LoVo (cell line): ENCODE data around the gene TEX261.
A peak's percentile ranks its signal among the peaks of the same experiment; 100 is the strongest.
"Not testable (repeated sequence)": the region's sequence is repeated elsewhere in the genome, so short reads cannot be mapped to it uniquely, and the experiment has no call there.

ENCODE experiments used
- DNase-seq: peaks from one replicate; pipeline ENCODE4 v3.0.0-alpha.2; 2016; ENCODE audit warnings: low spot score

TEX261 gene

DNA sequence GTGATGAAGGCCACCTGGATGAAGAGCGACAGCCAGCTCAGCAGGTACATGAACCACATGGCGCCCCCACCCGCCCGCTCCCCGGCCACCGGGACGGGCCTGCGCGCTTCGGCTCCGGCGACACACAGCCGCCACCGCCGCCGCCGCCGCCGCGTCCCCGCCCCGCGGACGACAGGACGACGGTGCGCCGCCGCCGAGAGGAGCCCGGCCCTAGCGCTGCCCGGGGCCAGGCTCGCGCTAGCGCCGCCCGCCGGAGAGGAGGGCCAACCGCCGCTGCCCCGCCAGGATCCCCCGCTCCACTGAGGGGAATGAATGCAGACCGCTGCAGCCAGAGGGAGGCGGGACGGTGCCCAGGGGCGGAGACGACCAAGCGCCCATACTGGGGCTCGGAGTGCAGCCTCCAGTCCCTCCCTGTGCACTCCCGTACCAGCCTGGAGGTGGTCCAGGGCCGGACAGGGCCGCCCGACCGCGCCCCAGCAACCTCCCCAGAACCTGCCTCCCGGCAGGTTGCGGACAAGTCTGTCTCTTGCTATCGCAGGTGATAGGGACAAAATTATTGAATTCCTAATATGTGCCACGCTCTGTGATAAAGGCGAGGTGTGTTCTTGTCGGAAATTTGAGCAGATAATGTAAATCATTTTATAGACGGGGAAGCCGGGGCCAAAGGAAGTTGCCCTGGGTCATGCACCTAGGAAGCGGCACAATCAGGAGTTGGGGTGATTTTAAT lies at the start of gene TEX261:
Gene TEX261, minus strand, starts transcription at position 175 of the 727 bp plus-strand sequence. Its CDS starts 116 bp downstream, at position 59.
- DNase-seq, result peak; percentile 91

DNA sequence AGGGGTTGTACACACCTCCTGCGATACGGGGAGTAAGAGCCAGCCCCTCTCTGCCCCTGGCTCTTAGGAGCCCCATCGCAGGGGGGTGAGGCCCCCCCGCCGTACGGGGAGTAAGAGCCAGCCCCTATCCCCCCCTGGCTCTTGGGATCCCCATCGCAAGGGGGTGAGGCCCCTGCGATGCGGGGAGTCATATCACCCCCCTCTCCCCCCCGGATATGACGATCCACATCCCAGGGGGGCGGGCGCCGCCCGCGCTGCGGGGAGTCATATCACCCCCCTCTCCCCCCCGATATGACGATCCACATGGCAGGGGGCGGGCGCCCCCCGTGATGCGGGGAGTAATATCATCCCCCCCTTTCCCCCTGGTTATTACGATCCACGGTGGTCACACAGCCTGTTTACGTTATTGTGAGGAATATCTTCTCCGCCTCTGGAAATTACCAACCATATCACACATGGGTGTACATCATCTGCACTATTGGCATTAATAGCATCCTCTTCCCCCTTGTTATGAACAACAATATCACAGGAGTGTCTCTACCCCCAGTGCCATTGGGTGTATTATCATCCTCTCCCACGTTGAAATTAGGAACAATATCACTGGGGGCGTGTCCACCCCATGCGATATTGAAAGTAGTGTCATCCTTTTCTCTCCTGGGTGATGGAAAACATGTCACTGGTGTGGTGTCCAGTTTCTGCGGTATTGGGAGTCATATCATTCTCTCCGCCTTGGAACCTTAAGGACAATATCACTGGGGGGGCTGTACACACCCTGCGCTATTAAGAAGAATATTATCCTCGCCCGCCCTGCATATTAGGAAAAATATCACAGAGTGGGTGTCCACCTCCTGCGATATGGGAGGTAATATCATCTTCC lies 49.1 kb upstream of the TEX261 start:
- no peak for DNase-seq

DNA sequence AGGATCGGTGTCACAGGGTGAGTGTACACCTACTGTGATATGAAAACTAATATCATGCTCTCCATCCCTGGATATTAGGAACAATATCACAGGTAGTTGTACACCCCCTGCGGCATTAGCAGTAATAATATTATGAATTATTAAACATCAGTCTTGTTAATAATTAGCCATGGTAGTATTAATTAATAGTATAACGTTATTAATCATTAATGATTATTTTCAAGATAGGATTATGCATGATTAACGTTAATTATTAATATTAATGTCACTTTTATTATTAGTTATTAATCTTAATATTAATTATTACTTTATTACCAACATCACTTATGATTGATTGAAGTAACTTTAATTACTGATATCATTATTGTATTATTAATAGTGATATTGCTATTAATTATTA lies 47.6 kb upstream of the TEX261 start:
- DNase-seq, result no peak

DNA sequence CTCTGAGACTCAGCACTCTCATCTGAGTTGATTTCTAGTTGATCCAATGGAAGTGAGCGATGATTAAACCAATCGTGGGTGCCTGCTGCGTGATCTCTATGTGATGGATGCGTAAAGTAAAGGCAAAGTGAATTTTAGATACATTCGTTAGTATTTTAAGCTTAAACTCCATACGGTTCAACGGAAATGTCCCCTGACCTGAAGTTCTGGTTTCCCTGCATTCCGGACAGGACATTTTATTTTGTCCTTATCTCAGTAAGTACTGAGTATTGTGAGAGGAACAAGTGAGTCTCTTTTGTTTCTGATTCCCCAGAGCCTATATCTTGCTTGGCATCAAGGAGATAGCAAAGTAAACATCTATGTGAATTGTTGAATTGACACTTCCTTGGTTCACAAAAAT lies 41.6 kb upstream of the TEX261 start:
- not testable (repeated sequence) for DNase-seq

DNA sequence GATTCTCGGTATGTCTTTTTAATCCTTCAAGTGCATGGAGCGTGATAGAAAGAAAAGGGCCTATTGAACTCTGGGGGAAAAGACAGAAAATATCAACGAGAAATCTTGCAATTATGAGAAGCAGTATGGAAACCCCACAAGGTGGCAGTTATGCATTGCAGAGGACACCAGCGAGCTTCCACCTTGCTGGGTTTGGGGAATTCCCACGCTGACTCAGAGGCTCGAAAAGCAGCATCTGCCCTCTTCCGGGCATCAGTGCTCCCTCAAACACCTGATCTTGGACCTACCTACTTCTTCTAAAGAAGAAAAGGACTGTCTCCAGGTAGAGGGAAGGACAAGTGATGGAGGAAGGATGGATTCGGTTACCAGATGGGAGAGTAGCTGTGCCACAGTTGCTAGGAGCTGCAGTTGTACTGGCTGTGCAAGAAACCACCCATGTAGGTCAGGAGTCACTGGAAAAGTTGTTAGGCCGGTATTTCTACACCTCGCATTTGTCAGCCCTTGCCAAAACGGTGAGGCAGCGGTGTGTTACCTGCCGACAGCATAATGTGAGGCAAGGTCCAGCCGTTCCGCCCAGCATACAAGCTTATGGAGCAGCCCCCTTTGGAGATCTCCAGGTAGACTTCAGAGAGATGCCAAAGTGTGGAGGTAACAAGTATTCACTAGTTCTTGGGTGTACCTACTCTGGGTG lies 29.0 kb upstream of the TEX261 start:
- peak; percentile 34 for DNase-seq

DNA sequence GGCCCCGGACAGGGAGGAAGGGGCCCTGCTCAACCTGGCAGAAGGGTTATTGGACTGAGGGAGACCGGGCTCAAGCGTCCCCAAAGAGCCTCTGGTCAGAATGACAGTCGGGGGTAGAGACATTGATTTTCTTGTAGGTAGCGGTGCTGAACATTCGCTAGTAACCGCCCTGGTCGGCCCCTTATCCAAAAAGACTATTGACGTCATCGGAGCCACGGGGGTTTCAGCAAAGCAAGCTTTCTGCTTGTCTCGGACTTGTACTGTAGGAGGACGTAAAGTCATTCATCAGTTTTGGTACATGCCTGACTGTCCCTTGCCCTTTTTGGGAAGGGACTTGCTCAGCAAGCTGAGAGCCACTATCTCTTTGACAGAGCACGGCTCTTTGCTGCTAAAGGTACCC lies 26.7 kb upstream of the TEX261 start:
- DNase-seq, result not testable (repeated sequence)

DNA sequence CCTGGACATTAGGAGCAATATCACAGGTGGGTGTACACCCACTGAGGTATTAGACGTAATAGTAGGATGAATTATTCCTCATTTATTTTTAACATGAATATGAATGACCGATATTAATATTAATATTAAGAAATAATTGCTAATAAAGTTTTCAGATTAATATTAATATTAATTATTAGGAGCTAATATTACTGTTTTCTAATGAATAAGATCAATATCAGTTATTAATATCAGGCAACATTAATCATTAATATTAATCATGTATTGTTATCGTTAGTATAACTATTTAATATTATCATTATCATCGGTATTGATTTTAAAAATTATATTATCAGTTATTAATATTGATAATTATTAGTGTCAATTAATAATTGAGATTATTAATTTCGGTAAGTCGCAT lies 25.3 kb upstream of the TEX261 start:
- DNase-seq, result not testable (repeated sequence)

DNA sequence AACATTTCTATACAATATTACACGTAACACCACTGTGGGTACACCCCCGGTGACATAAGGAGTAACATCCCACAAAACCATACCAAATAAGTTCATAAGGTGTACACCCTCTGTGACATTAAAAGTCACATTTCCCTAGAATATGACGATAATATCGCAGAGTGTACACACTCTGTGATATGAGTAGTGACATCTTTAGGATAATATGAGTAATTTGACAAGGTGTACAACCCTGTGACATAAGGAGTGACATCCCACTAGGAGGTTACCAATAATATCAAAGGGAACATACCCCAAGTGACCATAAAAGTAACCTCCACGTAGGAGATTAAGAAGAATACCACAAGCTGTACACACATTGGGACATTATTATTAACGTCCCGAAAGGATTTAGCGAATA lies 24.0 kb upstream of the TEX261 start:
- no peak for DNase-seq

DNA sequence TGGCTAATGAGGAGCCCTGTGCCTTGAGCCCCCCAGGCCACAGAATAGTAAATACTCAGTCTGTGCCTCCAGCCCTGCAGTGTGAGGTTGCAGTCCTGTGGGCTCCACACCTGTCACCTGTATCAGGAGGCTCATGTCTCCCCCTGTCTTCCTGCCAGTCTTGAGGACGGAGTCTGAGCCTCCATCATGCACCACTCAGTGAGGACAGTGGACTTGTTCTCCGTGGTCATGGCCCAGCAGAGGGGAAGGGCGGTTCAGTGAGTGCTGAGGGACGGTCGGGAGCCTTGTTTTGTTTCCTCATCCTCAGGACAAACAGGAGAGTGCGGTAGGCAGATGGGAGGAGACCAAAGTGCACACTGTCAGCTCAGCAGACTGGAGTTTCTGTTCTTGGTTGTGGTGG lies 17.1 kb upstream of the TEX261 start:
- DNase-seq, result not testable (repeated sequence)

DNA sequence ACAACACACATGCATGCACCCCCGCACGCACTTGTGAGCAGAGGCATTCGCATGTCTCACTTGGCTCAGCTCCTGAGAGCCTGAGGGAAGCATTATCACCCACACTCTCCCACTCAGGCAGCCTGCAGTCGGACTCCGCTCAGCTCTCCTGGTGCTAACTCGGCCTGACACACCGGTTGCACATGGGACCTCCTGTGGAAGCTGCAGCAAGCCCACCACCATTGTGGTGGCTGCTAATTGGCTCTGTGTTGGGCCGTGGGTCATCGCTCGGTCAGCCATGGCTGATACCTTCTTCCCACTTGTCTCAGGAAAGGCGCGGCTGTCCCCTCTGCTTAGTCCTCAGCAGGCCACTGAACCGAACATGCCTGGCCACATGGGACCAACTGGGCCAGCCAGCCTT lies 13.7 kb upstream of the TEX261 start:
- DNase-seq, result no peak

DNA sequence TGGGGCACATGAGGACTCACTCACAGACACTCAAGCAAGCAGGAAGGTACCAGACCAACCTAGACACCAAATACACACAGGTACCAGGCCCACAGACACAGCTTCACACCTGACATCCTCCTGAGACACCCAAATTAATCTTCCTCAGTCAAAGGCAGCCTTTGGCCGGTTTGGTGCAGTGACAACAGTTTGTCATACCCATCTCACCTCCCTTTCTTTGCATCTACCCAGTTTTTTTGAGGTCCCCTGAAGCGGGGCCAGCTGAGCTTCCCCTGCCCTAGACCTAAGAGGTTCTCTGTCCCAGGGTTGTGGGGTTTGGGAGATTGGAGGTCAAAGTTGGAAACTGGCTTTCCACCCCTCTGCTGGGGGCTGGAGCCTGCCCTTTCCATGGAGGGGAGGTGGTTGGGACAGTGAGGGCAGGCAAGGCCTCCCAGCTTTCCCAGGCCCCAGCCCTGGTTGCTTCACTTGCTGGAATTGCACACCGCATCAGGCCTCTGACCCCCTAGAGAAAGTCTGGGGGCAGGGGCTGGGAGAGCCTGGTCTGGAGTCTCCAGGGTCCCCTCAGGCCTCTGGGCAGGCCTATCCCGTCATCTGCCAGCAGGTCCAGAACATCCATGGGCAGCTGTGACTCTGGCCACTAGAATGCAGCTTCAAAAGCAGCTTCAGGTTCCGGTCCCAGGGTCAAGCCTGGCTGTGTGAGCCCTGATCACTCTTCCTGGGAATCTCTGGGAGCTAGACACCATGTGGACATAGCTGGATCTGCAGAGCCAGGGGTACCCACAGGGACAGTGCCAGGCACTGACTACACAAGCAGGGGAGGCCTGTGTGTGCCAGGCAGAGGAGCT lies 12.5 kb upstream of the TEX261 start:
- DNase-seq, result no peak

DNA sequence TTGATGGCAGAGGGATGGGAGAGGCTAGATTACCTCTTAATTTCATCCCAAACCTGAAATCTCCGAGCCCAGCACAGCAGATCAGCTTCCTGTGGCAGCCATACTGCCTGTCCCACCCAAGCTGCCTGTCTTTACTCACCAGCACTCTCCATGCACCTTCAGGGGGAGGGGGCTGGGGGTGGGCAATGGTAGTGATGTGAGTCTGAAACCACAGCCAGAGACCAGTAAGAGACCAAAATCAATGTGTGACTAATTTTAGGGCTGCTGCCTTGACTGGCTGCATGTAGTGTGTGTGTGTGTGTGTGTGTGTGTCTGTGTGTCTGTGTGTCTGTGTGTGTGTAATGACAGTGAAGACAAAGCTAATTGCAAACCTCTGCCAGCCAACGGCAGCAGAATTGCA lies 11.7 kb upstream of the TEX261 start:
- DNase-seq, result no peak

DNA sequence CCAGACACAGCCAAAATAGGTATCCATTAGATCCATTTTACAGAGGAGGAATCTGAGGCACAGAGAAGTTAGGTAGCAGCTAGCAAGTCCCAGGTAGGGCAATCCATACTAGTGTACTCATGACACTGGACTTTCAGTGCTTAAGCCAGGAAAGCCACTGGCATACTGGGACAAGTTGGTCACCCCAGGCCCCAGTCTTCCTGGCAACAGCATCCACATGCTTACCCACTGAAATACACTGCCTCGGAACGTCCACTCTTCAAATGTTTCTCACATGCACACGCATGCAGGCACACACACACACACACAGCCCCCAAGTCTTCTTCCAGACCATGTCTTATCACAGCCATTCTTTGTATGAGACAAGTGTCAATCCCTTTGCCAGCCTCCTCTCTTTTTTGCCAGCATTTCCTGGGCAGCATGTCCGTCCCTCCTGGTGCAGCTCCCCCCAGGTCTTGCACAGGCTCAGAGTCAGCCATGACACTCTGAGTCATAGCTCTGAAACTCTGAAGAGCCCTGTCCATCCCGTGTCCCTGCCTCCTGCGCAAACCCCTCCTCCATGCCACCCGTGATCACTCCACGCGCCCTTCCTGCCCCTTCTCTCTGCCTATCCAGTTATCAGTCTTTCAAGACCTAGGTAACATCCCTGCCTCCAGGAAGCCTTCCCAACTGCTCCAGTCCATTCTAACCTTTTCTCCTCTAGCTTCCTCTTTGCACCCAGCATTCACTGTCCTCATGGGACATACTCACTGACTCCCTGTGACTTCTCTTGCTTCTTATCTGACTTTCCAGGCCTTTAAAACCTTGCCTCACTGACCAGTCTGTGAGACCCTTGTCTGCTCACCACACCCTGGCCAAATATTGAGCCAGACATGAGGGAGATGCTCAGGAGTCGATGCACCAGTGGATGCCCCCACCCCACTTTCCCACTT lies 10.9 kb upstream of the TEX261 start:
- DNase-seq, result no peak

DNA sequence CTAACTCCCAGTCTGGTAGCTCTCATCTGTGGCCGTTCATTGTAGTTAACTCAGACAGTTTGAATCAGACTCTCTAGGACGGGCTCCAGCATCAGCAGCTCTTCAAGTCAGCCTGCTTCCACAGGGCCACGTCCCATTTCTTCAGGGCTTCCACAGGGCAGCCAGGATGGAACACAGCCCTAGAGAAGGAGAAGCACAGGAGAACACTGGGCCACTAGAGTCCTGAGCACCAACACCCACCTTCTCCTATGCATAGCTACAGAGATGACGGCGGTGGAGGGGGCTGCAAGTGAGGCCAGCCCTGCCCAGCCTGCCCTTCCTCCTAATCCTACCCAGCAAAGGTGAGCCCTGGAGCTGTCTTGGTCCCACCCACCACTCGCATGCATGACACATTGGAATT lies 10.2 kb upstream of the TEX261 start:
- no peak for DNase-seq

DNA sequence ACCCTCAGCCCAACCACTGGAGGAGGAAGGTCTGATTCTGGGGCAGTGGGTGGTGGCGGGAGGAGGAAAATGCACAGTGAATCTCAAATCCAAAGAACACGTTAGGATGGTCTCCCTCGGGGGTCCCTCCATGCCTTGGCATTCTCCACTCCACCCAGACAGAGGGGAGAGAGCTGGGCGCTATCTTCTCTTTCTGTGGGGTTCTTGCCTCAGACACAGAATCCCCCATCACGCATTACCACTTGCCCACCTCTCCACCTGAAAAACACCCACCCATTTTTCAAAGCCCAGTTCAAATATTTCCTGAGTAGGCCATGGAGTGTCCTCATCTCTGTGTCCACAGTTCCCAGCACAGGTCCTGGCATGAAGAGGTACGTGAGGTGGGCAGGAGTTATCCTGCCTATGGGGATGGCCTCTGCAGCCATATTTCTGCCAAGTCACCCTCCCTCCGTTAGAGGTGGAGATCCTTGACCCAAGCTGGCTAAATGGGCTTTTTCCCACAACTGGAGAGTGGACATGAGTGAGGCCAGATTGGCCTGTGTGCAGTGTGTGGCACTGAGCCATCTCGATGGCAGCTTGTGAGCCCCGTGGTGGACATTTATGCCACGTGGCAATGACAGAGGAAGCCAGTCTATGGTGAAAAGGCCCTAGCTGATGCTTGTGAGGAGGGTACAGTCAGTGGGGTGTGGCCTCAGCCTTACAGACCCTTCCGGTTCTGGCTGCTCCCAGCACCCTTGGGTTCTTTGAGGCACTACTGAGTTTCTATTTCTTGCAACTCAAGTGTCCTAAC lies 9.5 kb upstream of the TEX261 start:
- DNase-seq, result no peak

DNA sequence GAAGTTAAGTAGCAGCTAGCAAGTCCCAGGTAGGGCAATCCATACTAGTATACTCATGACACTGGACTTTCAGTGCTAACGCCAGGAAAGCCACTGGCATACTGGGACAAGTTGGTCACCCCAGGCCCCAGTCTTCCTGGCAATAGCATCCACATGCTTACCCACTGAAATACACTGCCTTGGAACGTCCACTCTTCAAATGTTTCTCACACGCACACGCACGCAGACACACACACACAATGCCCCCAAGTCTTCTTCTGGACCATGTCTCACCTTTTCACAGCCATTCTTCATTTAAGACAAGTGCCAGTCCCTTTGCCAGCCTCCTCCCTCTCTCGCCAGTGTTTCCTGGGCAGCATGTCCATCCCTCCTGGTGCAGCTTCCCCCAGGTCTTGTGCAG lies 8.7 kb upstream of the TEX261 start:
- no peak for DNase-seq

DNA sequence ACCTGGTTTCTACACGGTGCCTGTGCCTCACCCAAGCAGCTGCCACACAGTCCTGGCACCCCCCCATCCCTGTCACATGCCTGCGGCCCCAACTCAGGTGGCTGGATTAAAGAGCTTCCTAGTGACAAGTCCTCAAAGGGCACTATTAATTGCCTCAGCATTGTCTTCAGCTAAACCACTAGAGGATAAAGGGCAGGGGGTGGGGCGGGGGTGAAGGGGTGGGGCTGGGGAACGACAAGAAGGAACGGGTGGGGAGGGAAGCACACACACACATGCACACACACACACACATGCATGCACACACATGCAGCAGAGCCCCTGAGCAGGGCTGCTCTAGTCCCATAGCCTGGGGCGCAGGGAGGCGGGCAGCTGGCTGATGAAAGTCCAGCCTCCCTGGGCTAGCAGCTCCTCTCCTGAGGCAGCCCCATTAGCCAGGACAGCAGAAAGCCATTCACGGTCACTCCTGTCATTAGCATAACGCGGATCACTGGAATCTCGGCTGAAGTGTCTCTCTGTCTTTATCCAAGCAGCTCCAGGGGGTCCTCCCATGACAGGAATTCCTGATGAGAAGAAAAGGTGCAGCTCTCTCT lies 7.4 kb upstream of the TEX261 start:
- no peak for DNase-seq

DNA sequence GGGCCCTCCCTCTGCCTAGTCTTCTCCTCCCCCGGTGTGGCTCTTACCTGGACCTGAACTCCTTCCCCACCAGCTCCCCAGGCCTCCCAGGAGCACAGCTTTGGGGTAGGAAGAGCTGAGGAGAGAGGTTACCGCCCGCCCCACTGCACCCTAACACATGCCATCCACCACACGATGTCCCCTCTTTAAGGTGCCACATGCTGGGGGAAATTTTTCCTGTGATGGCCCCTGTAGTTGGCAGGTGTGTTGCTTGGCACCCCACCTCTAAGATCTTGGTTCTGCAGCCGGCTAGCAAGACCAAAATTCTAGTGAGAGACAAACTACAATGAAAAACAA lies 6.9 kb upstream of the TEX261 start:
- no peak for DNase-seq

DNA sequence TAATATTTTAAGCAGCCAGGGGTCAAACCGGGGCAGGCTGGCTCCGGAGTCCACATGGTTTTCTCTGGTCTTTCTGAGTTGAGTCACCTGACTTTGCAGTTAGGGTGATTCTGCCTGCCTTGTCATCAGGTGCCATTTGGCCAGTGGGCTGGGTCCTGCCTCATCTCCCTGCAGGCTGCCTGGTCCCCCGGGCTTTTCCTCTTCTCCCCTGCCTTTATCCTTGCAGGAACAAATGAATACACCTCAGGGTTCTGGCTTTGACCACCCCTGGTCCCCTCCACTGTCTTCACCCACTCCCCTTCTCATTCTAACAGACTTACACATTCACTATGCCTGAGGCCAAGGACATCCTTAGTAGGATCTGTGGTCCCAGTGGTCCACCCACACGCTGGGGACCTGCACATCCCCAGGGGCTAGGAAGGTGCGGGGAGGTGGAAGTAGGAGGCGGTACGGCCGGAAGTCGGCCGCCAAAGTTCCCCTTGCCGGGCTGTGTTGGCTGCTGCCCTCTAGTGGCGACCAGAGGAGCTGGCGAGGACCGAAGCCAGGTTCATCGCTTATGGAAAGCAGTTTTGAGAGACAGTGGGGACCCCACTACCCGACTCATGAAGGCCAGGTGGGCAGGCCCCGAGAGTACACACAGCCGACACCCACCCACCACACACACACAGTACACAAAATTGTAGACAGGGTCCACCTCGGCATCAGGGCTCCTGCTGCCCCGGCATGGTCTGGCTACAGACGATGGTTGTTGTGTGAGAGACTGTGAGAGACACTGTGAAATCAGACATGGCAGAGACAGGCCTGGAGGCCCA lies 6.3 kb upstream of the TEX261 start:
- peak; percentile 76 for DNase-seq
